Ectodermal cell (in vitro differentiated cells): Measurements from ENCODE around the gene ERC1.
"Not testable (repeated sequence)": the region's sequence is repeated elsewhere in the genome, so short reads cannot be mapped to it uniquely, and the experiment has no call there.

Experiments
- H3K27ac ChIP-seq: 2 replicates; pipeline ENCODE4 v1.7.0; 2013; ENCODE audit warnings: mild to moderate bottlenecking, low read depth, low read length; ENCODE audit not compliant: insufficient read depth, poor library complexity, severe bottlenecking
- H3K27me3 ChIP-seq: 2 replicates; pipeline ENCODE4 v1.7.0; 2013; ENCODE audit warnings: mild to moderate bottlenecking, low read length; ENCODE audit not compliant: insufficient read depth, control insufficient read depth, poor library complexity, severe bottlenecking
- H3K36me3 ChIP-seq: one replicate; pipeline ENCODE4 v1.7.0; 2013; ENCODE audit warnings: low read length; ENCODE audit not compliant: control insufficient read depth, insufficient read depth
- H3K4me1 ChIP-seq: one replicate; pipeline ENCODE4 v1.7.0; 2013; ENCODE audit warnings: low read length; ENCODE audit not compliant: control insufficient read depth, insufficient read depth
- H3K4me3 ChIP-seq: 2 replicates; pipeline ENCODE4 v1.7.0; 2013; ENCODE audit warnings: low read depth, low read length, control low read depth; ENCODE audit not compliant: insufficient read depth
- H3K9me3 ChIP-seq: 2 replicates; pipeline ENCODE4 v1.7.0; 2013; ENCODE audit warnings: mild to moderate bottlenecking, low read length, moderate library complexity; ENCODE audit not compliant: control insufficient read depth
- WGBS, 2 experiments: methylation state at CpG; one replicate each; pipeline ENCODE4 v1.1.7; 2013; ENCODE audit warnings: missing lambda C conversion rate in 2 of 2; 5-methylcytosine and 5-hydroxymethylcytosine counted together

ERC1 gene

GRCh38 chr12:1309613-1310012, 318.6 kb downstream of the ERC1 start:
- H3K36me3 ChIP-seq: no peaks in the 10 kb centered on the region
- H3K9me3 ChIP-seq: no peaks in the 10 kb centered on the region
- H3K27ac ChIP-seq: no peak overlapping the region
- H3K4me3 ChIP-seq: no peak overlapping the region
- no peaks in the 10 kb centered on the region for H3K27me3 ChIP-seq
- H3K4me1 ChIP-seq: no peaks in the 10 kb centered on the region
- 92 to 96% methylated on average over 8 of the region's 8 CpGs for WGBS, 2 experiments

- no peaks in the 10 kb centered on the region for H3K4me1 ChIP-seq
- no peaks in the 10 kb centered on the region for H3K27me3 ChIP-seq
- no peak overlapping the region for H3K4me3 ChIP-seq
- H3K36me3 ChIP-seq: no peaks in the 10 kb centered on the region
- no peak overlapping the region for H3K27ac ChIP-seq
- 93 to 96% methylated on average over 4 of the region's 4 CpGs for WGBS, 2 experiments
- no peaks in the 10 kb centered on the region for H3K9me3 ChIP-seq
These were observed 319.6 kb downstream of the ERC1 start for GRCh38 chr12:1310653-1311052.

- Histone ChIP-seq H3K27me3 (no peaks in the 10 kb centered on the region), H3K4me3 (no peak overlapping the region), H3K4me1 (no peaks in the 10 kb centered on the region), H3K27ac (no peak overlapping the region), H3K36me3 (no peaks in the 10 kb centered on the region), H3K9me3 (no peaks in the 10 kb centered on the region)
- 92 to 94% methylated on average over 1 of the region's 1 CpG for WGBS, 2 experiments
These were observed 320.1 kb downstream of the ERC1 start for GRCh38 chr12:1311145-1311544.

- Histone ChIP-seq H3K36me3 (no peaks in the 10 kb centered on the region), H3K27me3 (no peaks in the 10 kb centered on the region), H3K27ac (no peak overlapping the region), H3K4me1 (peaks cover 7% of the 10 kb centered on the region), H3K9me3 (no peaks in the 10 kb centered on the region), H3K4me3 (no peak overlapping the region)
- WGBS, 2 experiments: 83 to 92% methylated on average over 1 of the region's 2 CpGs
These were observed 322.9 kb downstream of the ERC1 start for GRCh38 chr12:1313906-1314305.

- H3K27me3 ChIP-seq: no peaks in the 10 kb centered on the region
- H3K4me1 ChIP-seq: peaks cover 7% of the 10 kb centered on the region
- H3K36me3 ChIP-seq: no peaks in the 10 kb centered on the region
- H3K9me3 ChIP-seq: no peaks in the 10 kb centered on the region
- H3K4me3 ChIP-seq: no peak overlapping the region
- WGBS, 2 experiments: no CpG with 5 or more reads among the region's 1 CpG
- no peak overlapping the region for H3K27ac ChIP-seq
These were observed 323.5 kb downstream of the ERC1 start for GRCh38 chr12:1314523-1314922.

GRCh38 chr12:1316991-1317390, 326.0 kb downstream of the ERC1 start:
- not testable (repeated sequence) for H3K36me3 ChIP-seq, H3K27me3 ChIP-seq, H3K4me1 ChIP-seq, H3K4me3 ChIP-seq, H3K27ac ChIP-seq, H3K9me3 ChIP-seq
- 93 to 96% methylated on average over 4 of the region's 5 CpGs for WGBS, 2 experiments

GRCh38 chr12:1318327-1319031, 327.5 kb downstream of the ERC1 start:
- 40 to 44% methylated on average over 7 of the region's 7 CpGs for WGBS, 2 experiments
- no peaks in the 10 kb centered on the region for H3K36me3 ChIP-seq
- no peak overlapping the region for H3K27ac ChIP-seq
- H3K27me3 ChIP-seq: no peaks in the 10 kb centered on the region
- no peak overlapping the region for H3K4me3 ChIP-seq
- H3K9me3 ChIP-seq: no peaks in the 10 kb centered on the region
- peaks cover 7% of the 10 kb centered on the region for H3K4me1 ChIP-seq

- Histone ChIP-seq H3K27ac (no peak overlapping the region), H3K4me3 (no peak overlapping the region), H3K27me3 (no peaks in the 10 kb centered on the region), H3K36me3 (no peaks in the 10 kb centered on the region), H3K9me3 (no peaks in the 10 kb centered on the region), H3K4me1 (peaks cover 7% of the 10 kb centered on the region)
- WGBS, 2 experiments: 93 to 100% methylated on average over 1 to 2 of the region's 2 CpGs
These were observed 328.2 kb downstream of the ERC1 start for GRCh38 chr12:1319212-1319611.

GRCh38 chr12:1320021-1320420, 329.0 kb downstream of the ERC1 start:
- Histone ChIP-seq H3K4me1 (peaks cover 7% of the 10 kb centered on the region), H3K4me3 (no peak overlapping the region), H3K36me3 (no peaks in the 10 kb centered on the region), H3K27ac (no peak overlapping the region), H3K9me3 (no peaks in the 10 kb centered on the region), H3K27me3 (no peaks in the 10 kb centered on the region)
- WGBS, 2 experiments: 100% methylated on average over 1 of the region's 1 CpG; no CpG with 5 or more reads in 1 of the 2 experiments

GRCh38 chr12:1322821-1323220, 331.8 kb downstream of the ERC1 start:
- H3K4me1 ChIP-seq: peaks cover 7% of the 10 kb centered on the region
- H3K9me3 ChIP-seq: no peaks in the 10 kb centered on the region
- H3K27ac ChIP-seq: no peak overlapping the region
- WGBS, 2 experiments: 92 to 96% methylated on average over 3 of the region's 3 CpGs
- no peaks in the 10 kb centered on the region for H3K36me3 ChIP-seq
- H3K27me3 ChIP-seq: no peaks in the 10 kb centered on the region
- H3K4me3 ChIP-seq: no peak overlapping the region

- H3K36me3 ChIP-seq: no peaks in the 10 kb centered on the region
- no peaks in the 10 kb centered on the region for H3K9me3 ChIP-seq
- H3K27me3 ChIP-seq: no peaks in the 10 kb centered on the region
- H3K4me3 ChIP-seq: no peak overlapping the region
- no peak overlapping the region for H3K27ac ChIP-seq
- H3K4me1 ChIP-seq: no peaks in the 10 kb centered on the region
- WGBS, 2 experiments: 92% methylated on average over 4 of the region's 4 CpGs
These were observed 333.1 kb downstream of the ERC1 start for GRCh38 chr12:1324099-1324498.
